NCI-H446 (cell line): Measurements from ENCODE around the gene PHACTR4.
"Not testable (repeated sequence)": the region's sequence is repeated elsewhere in the genome, so short reads cannot be mapped to it uniquely, and the experiment has no call there.

Experiments
- DNase-seq, 2 experiments: peaks; one replicate each; lab custom pipeline; 2025; lab: John Stamatoyannopoulos, UW

PHACTR4 gene

DNA sequence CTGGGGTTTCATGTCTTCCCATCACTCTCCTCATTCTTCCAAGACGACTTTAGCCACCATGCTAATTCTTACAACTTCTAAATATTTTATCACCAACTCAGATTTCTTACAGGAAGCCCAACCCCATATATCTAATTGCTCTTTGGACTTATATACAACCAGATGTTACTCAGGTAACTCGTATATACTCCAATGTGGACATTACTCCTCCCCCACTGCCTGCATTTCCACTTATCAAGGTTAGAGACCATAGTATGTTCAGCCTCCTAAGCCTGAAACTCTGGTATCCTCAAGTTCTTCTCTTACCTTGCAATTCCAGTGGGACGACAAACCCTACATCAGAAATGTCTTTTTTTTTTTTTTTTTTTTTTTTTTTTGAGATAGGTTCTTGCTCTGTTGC lies 133.6 kb downstream of the PHACTR4 start:
- DNase-seq = no peak

DNA sequence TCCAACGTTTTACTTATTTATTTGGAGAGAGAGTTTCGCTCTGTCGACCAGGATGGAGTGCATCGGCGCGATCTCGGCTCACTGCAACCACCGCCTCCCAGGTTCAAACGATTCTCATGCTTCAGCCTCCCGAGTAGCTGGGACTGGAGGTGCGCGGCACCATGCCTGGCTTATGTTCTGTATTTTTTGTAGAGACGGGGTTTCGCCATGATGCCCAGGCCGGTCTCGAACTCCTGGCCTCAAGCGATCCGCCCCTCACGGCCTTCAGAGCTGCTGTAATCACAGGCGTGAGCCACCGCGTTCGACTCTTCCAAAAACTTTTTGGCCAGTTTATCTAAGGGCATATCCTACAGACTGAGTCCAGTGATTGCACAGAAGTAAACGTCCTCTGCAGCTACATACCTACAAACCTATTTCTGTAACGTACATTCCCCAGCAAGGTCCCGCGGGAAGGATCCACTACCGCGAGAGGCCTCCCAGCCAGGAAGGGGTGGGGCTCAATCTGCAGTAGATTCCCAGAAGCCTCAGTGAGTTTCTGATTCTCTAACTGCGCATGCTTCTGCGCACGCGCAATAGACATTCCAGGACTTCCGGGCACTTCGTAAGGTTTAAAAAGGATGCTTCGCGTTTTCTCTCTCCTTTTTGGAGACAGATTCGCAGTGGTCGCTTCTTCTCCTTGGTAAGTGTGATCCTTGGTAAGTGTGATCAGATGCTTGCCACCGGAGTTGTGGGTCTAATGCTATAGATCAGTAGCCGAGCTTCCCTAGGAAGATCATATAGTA lies 136.1 kb downstream of the PHACTR4 start, which contains the start of gene RCC1:
Gene RCC1, plus strand, starts transcription at position 638 of the 782 bp plus-strand sequence. CDS start 23,824 bp downstream, outside the sequence.
- DNase-seq = peak; percentile 99

DNA sequence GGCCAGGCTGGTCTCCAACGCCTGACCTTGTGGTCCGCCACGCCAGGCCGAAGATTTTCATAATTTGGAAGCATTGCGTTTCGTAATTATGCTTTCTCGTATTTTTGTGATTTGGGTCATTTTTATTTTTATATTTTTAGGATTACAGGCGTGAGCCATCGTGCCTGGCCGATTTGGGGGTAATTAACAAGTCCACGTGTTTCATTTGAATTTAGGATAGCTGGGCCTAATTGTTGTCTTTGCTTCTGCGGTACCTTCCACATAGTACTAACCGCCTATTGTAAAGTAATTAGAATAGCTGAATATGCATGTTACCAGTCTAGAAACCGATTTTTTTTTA lies 137.3 kb downstream of the PHACTR4 start:
- no peak for DNase-seq

DNA sequence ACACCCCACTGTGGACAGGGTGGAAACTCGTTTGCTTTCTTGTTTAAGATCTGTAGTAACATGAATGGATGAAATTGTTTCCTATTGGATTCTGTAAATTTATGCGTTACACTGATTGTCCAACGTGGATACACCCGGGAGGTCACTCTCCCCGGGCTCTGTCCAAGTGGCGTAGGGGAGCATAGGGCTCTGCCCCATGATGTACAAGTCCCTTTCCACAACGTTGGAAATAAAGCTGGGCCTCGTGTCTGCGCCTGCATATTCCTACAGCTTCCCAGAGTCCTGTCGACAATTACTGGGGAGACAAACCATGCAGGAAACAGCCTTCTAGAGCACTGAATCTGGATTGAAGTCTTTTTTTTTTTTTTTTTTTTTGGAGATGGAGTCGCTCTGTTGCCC lies 137.7 kb downstream of the PHACTR4 start:
- no peak for DNase-seq

DNA sequence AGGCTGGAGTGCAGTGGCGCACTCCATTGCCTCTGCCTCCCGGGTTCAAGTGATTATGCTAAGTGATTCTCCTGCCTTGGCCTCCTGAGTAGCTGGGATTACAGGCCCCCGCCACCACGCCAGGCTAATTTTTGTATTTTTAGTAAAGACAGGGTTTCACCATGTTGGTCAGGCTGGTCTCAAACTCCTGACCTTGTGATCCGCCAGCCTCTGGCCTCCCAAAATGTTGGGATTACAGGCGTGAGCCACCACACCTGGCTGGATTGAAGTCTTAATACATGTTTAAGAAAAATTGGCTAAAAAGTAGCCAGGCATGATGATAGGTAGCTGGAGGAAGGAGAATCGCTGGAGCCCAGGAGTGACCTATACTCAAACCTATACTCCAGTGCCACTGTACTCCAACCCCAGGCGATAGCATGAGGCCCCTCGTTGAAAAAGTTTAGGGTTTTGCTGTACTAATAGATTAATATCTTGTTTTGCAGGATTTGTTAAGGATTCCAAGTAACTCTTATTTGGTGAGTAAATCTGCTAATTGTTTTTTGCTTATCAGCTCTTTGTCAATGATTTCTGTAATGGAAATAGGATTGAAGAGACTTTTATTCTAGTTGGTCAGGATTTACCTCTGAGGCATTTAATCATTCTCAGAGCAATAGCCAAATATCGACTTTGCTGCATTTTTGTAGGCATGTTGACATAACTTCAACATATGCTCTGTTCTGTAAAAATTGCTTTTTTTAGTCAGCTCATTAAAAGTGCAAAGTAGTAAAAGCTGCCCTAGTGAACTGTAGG lies 138.3 kb downstream of the PHACTR4 start:
- no peak for DNase-seq

DNA sequence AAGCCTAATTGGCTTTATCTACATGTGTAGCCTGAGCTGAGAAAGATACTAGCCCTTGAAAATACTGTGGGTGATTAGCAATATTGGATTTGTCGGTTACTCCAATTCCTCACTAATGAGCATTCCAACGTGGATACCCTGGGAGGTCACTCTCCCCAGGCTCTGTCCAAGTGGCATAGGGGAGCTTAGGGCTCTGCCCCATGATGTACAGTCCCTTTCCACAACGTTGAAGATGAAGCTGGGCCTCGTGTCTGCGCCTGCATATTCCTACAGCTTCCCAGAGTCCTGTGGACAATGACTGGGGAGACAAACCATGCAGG lies 138.9 kb downstream of the PHACTR4 start:
- no peak for DNase-seq

DNA sequence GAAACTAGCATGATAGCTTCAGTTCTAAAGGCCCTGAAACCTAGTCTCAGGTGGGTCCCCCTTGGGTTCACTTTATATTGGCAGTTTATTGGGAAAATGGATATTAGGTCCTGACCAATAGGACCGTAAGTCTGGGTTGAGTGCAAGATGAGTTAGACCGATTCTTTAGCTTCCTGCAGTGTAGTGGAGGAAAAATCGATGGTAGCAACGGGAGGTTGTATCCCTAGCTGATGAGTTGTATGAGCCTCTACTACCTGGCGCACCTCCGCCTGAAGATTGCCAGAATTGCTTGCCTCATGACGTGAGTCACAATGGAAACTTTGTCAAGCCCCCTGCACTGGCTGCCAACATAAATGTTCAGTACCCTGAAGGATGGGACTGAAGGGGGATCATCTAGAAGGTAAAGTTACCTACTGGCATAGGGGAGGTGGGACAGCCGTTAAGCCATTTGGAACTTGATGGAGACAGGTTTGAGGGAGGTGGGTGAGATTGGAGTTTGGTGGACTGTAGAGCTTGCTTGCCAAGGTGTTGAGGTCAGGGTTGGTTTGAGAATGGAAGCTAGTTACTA lies 140.2 kb downstream of the PHACTR4 start:
- no peak for DNase-seq

DNA sequence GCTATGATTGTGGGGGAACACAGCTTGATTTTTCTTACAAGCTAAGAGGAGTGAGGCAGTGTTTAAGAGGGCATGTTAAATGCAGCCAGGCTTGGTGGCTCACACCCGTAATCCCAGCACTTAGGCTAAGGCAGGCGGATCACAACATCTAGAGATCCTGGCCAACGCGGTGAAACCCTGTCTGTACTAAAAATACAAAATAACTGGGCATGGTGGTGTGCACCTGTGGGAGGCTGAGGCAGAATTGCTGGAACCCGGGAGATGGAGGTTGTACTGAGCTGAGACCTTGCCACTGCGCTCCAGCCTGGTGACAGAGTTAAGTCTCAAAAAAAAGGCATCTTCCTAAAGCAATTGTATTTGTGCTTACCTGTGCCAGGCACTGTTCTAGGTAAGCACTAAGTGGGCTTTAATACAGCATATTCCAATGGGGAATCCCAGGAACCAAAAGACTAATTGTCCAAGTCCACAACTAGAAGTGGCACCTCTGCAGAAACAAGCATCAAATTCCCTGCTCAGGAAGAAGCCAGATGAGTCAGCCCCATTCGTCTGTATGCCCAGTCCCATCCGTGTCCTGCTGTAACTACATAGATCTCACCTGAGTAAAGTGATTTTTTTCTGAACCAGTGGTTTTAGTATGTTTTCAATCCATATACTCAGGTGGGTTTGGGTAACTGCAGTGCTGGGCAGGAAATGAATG lies 140.9 kb downstream of the PHACTR4 start:
- DNase-seq = peak in 1 of 2 experiments; percentile 46

DNA sequence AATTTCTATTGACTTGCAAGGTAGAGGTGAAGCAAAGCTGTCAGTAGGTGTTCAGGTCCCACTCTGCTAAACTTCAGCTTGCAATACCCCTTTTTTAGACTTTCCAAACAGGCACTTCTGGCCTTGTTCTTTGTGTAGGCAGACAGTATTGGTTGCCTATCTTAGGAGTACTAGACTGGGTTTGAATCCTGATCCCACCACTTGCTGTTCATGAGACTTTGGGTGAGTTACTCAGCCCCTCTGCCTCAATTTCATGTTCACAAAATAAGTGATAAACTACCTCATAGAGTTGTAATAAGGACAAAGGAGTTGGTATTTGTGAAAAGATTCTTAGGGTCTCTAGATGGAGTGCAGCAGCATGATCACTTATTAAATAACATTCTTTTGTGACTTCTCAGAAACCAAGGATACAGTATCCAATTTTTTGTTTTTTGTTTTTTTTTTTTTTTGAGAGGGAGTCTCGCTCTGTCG lies 141.5 kb downstream of the PHACTR4 start:
- DNase-seq = no peak

DNA sequence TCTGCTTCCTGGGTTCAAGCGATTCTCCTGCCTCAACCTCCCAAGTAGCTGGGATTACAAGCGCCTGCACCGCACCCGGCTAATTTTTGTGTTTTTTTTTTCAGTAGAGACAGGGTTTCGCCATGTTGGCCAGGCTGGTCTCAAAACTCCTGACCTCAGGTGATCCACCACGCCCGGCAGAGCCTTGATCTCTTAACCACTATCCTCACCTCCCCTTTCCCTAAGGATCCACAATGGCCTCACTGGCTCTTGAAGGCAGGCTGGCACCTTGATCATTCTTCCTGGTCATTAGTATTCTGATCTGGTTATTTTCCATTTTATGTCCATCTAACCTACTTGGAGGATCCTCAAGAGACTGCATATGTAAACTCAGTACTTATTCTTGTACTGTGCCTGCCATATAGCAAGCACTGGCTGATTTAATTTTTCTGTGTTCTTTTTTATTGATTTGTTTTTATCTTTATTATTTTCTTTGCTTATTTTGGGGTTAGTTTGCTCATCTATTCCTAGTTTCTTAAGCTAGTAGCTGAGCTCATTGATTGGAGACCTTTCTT lies 142.6 kb downstream of the PHACTR4 start:
- no peak for DNase-seq

DNA sequence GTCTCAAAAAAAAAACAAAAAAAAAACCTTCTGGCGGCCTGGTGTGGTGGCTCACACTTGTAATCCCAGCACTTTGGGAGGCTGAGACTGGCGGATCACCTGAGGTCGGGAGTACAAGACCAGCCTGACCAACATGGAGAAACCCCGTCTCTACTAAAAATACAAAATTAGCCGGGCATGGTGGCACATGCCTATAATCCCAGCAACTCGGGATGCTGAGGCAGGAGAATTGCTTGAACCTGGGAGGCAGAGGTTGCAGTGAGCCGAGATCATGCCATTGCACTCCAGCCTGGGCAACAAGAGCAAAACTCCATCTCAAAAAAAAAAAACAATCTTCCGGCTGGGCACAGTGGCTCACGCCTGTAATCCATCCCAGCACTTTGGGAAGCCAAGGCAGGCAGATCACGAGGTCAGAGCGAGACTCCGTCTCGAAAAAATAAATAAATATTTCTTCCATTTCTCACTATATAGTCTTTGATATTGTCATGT lies 144.9 kb downstream of the PHACTR4 start:
- DNase-seq = not testable (repeated sequence)

DNA sequence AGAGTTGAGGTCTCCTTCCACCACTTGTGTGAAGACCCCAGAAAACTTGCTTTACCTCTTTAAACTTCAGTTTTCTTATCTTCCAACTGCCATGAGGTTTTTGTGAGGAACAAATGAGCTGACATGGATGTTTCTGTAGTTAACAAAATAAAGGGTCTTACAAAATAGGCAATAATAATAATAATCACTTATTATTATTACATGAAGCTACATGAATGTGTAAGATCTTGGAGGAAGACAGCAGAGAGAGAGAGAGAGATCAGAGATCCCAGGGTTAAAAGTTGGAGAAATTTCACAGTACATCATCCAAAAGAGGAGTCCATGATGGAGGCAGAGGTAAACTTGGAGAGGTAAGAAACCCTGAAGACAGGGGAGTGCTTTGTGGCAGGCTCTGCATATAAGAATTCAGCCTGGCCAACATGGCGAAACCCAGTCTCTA lies 147.0 kb downstream of the PHACTR4 start:
- no peak for DNase-seq

DNA sequence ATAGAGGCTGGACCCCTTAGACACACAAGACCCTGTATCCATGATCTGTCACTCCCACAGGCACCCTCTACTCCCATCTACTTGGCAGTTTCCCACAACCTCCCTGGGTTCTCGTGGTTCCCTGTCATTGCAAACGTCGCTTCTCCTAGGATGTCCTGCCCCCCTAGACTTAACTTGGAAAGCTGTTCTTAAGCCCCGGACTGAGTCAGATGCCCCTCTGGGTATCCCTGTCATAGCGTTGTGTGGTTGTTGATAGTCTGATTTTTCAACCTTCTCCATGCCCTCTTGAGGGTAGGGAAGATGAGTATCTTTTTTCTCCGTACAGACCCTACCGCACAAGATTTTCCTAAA lies 148.1 kb downstream of the PHACTR4 start:
- peak in 1 of 2 experiments; percentile 68 for DNase-seq

DNA sequence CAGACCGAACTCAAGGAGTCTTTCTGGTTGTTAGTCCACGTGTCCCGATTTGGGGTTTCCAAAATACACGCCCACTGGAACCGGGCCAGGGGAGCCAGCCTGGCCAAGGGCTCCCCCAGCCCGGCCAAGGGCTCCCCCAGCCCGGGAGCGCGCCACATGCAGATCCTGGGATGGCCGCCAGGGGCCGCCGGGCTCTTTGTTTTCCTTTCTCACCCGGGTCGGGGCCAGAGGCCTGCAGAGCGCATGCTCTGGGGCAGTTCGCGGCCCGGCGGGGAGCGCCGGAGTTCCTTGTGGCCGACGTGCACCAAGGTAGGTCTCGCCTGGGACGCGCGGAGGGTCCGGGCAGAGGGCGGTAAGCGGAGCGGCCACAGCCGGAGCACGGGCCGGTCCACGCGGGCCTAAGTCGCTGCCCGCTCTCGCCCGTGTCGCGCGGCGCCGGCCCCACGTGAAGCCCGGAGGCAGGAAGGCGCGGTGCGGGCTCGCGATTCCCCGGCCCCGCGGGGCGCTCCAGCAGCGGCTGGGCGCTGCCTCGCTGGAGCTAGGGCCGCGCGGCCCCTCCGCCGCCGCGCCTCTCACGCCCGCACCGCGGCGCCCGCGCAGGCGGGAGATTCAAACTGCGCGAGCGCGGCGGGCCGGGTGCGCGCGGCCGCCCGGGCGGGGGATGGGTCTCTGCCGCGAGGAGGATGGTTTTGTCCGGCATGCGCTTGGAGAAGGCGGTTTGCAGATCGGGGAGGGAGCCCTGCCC lies 148.6 kb downstream of the PHACTR4 start:
- peak; percentile 71 to 92 for DNase-seq

DNA sequence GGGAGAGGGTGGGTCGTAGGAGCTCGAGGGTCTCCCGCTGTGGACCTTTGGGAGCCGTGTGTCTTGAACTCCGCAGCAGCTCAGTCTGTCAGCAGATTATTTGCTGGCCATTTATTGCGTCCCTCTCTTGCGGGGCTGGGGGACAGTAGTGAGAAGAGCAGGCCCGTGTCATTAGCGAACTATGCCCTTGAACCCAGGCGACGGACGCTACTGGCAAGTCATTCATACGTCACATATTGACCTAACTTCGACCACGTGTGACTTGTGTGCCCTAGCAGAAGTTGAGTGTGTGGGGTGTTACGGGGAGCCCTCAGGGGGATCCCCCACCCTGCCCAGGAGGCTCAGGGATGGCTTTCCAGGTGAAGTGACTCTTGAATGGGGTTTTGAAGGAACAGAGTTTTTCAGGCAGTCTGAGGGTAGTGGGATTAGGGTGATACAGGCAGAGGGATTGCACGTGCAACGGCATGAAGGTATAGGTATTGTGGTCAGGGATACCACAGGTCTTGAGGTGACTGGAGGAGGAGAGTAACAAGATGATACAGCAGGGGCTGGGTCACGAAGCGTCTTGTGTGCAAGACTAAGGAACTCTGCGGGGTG lies 149.3 kb downstream of the PHACTR4 start:
- no peak for DNase-seq

DNA sequence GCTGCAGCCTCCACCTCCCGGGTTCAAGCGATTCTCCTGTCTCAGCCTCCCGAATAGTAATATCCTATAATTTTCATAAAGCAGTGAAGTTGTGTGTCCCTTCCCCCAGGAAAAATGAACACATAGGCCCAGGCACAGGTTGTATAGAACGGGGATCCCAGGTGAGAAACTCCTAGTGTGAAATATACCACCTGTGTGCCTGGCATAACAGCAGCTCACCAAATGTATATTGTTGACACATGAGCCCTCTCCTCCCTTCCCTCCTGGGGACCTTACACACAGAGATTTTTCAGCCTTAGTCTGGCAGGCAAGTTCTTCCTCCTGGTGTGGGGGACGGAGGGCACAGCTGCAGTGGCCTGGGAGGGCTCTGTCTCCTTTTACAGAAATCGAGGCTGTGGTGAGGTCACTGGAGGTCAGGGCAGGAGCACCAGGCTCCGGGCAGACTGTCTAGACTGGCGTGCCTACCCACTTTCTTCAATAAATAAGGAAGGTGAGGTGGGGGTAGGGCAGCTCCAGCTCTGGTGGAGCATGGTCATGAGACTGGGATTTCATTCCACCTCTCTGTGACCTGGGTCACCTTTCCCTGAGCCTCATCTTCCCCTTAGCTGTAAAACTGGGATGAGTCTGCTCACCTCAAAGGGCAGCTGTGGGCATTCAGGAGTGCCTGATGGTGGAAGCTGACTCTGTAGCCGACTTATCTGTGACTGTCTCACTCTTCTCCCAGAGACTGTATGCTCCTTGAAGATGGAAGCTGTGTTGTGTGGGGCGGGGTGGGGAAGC lies 150.6 kb downstream of the PHACTR4 start:
- no peak for DNase-seq

DNA sequence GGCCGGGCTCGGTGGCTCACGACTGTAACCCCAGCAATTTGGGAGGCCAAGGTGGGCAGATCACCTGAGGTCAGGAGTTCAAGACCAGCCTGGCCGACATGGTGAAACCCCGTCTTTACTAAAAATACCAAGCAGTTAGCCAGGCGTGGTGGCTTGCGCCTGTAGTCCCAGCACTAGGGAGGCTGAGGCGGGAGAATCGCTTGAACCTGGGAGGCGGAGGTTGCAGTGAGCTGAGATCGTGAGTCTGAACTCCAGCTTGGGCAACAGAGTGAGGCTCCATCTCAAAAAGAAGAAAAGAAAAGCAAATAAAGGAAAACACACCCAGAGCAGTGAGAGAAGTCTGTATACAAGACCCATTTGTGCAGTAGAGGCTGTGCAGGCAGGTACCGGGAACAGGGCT lies 151.3 kb downstream of the PHACTR4 start:
- not testable (repeated sequence) for DNase-seq

DNA sequence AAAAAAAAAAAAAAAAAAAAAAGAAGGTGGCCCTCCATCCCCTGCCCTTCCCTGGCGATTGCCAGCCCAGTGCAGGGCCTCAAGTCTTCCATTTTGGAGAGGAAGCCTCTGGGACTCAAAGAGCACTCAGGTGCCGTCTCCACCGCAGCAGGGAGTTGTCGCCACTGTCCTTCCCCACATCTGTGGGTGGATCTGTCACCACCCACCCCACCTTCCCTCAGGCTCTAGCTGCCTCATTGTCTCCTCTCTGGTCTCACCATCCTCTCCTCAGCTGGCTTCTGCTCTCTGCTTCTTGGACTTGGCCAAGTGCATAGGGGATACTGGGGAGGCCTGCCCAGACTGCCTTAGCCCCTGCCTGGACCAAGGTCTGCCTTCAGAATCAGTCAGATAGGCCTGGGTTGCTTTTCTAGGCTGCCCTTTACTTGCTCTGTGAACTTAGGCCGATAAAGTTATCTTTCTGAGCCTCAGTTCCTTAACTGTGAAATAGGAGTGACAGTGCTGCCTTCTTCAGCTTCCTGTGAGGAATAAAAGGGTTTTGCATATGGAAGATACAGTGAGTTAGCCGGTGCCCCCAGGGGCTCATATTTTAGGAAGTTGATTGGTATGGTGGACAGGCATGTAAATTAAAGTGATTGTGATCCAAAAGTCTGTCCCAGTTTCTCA lies 152.1 kb downstream of the PHACTR4 start:
- no peak for DNase-seq

DNA sequence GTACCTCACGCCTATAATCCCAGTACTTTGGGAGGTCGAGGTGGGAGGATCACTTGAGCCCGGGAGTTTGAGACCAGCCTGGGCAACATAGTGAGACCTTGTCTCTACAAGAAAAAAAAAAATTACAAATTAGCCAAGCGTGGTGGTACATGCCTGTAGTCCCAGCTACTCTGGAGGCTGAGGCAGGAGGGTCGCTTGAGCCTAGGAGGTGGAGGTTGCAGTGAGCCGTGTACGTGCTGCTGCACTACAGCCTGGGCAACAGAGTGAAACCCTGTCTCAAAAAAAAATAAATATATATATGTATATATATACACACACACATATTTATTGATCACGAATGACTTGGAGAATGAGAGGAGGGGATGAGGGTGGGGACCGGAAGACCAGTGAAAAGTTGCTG lies 153.0 kb downstream of the PHACTR4 start:
- not testable (repeated sequence) for DNase-seq
